T-helper 9 cell (primary cell): Measurements from ENCODE around the gene IGFBP3.

ENCODE experiments used
- DNase-seq: peaks from one replicate; pipeline ENCODE4 v3.0.0-alpha.2; 2020

Gene IGFBP3

DNA sequence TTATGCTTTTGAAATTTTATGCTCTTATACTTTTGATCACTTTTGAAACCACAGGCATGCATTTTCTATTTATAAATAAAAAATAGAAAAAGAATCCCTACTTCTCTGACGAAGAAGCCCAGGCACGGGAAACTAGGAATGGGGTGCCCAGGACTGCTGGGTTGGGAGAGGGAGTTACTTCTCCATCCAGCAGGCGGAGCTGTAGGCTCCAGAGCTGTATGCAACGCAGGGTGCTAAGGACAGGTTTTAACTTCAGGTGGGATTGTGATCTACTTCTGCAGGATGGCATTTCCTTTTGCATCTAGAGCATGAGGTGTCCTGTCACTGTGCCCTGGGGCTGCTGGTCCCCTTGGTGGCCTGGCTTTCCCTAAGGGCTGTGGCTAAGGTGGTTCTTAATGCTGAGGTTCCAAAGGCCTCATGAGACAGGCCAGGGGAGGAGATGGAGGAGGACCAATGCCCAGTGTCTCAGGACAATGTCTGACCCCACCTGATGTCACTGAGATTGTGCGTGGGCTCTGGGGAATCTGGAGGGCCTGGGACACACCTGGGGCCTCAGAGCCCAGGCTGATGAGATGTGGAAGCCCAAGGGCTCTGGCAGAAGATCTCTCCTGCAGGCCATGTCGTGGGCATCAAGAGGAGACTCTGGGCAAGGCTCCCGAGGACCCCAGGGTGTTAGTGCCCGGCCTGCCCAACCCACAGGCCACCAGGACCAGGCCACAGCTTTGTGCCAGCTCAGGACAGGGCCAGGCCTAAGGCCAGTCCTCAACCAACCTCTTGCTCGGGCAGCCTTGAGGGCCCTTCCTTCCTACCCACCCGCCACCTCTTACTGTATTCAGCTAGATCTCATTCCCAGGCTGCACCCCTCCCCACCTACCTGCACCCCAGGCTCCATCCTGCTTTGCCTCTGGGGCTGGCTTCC is 48.7 kb downstream of the IGFBP3 start:
- no peak for DNase-seq

DNA sequence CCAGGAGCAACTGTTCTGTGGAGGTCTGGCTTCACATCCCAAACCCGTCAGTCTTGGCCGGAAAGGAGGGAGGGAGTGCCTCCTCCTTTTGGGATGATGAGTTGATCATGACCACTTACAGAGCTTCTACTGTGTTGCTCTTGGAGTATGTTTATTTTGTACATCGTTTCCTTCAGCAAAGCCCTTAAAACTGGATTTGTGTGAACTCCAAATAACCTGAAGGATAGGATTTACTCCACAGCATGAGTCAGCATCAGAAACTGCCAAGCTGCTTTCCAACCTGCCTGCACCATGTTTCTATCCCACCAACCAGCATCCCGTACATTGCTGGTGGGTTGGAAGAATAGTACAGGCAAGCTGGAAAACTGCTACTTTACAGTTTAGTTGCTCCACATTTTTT is 51.6 kb downstream of the IGFBP3 start:
- DNase-seq: no peak

GRCh38 chr7:45867471-45867870 is 53.6 kb downstream of the IGFBP3 start:
- DNase-seq: no peak

- DNase-seq: no peak
Measured at GRCh38 chr7:45865594-45866410, 55.3 kb downstream of the IGFBP3 start.

DNA sequence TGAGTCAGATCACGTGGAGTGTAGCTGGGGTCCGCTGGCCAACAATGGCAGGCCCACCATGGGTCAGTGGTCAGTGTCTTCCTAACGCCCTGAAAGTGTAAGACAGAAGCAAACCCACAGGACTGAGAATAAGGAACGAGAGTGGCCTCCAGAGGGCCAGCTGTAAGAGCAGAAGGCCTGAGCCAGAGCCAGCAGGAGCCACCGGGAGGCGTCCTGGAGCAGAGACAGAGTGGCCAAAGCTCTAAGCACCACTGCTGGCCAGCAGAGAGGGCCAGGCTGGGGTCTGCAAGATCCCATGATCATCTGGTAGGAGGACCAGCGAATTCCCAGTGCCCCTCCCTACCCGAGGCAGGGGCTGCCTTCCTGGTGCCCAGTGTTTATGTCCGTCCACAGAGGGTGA is 57.4 kb downstream of the IGFBP3 start:
- DNase-seq: no peak
